T-helper 22 cell (primary cell): Measurements from ENCODE around the gene IGF1R.
"Not testable (repeated sequence)": the region's sequence is repeated elsewhere in the genome, so short reads cannot be mapped to it uniquely, and the experiment has no call there.

Experiments used
- DNase-seq: peaks from one replicate; pipeline ENCODE4 v3.0.0-alpha.2; 2020; ENCODE audit warnings: low read depth

The IGF1R gene

DNA sequence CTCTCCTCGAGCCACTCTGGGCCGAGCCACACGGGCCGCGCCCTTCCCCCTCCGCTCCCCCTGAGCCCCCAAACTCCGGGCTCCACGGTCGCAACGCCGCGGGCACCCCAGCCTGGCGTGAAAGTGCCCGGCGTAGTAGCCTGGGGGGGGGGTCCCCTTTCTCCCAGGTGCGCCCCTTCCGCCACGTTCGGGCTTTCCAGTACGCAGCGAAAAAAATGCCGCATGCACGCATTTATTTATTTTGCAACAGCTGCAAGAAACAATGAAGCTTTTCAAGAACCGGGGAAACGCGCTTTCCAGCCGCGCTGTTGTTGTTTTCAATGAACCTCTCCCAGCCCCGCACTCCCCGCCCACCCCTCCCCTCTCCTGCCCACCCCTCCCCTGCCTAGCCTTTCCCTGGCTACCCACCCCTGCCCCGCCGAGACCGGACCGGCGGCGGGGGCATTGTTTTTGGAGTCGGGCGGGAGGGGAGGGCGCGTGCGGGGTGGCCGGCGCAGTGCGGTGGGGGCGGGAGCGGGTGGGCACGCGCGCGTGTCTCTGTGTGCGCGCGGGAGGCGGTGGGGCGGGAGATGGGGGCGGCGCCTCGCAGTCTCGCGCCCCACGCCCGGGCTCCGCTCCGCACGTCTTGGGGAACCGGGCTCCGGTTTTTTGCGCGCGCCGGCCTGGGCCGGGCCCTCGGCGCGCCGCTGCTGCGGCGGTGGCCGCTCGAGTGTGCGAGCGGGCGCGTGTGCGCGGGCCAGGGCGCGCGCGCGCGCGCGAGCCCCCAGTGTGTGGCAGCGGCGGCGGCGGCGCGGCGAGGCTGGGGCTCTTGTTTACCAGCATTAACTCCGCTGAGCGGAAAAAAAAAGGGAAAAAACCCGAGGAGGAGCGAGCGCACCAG, at the start of gene IGF1R:
Gene IGF1R (plus strand): TSS at position 766 of the 880 bp plus-strand sequence. CDS start 1,043 bp downstream, outside the sequence.
- peak; percentile 50 for DNase-seq

DNA sequence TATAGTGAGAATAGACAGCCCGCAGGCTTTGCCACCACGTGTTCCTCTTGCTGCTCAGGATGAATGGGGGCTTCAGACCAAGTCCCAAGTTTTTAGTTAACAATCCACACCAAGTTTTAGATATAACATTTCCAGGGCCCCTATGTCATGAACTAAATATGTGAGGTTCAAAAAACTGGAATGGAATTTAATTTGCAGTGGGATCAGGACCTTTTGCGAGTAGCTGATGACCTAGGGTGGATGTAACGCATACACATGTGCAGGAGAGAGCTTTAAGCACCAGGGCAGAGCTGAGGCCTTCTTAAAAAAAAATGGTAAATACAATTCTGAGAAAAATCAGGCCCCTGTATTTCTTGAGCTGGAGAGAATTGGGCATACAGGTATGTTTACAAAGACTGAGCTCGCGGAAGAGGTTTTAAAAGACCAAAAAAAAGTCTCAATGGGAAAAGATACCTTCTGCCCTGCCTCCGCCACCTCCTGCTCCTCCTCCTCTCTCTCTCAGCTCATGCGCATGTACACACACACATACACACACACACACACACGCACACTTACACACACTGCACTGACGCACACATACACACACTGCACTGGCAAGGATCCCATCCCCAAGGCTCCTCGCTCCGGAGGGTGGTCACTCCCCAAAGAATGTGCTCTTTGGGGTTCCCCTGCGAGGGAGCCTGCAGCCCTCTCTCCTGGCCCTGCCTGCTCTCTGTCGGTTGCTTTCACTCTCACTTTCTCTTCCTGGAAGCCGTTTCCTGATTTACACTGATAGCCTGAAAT, 48.2 kb upstream of the IGF1R start:
- DNase-seq = no peak

DNA sequence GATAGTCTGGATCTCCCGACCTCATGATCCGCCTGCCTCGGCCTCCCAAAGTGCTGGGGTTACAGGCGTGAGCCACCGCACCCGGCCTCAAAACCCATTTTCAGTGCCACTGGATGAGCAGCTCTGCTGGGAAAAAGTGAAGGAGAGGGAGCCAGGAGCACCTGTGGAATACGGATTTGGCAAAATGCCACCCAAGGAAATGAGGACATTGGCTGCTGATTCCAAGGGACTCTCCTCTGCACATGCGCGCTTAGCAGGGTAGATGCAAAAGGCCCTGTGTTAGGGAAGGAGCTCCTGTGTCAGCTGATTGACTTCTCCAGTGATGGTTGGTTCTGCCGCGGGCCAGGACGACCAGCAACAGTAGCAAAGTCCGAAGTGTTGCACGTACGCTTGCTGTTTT, 43.4 kb upstream of the IGF1R start:
- DNase-seq = no peak

DNA sequence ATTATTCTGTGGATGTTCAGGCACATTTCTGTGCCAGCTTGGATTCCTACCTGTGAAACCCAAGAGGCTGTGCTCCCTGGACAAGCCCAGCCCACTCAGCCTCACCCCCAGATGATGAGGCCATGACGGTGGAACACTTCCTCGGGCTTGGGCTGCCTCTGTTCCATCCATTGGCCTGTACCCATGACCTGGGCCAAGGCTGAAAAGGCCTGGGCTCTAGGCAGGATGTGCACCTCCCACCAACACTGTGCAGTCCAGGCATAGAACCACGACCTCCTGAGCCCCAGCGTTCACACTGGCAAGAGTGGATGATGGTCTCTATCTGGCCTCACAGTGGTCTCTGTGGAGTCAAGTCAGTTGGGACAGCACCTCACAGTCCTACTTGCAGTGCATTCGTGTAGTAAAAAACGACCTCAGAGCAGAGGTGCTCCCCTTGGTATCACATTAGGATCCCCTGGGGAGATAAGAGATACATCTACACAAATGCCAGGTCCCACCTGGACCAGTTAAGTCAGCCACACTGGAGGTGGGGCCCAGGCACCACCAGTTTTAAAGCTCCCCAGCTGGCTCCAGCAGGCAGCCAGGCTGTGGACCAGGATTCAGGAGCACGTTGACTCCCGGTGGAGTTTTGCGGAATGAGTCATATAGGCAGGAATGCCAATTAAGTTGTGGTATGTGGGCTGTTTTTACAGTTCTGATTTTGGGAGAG, 39.0 kb upstream of the IGF1R start:
- no peak for DNase-seq

DNA sequence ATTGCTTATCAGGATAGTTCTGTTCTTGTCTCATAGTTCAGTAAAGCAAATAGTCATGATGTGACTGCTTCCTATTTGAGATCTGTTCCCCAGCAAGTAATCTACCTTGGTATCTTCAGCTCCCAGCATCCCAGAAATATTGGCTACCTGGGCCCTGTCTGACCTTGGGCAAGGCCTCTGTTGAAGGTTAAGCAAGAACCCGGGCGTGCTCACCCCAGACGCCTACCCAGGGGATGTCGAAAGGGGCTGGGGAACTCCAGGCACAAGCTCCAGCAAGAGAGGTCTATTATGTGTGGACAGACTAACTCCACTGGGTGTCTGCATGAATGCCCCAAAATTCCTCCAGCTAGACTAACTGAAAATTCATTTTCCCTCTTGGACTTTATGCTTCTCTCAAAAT, 37.3 kb upstream of the IGF1R start:
- DNase-seq = no peak

DNA sequence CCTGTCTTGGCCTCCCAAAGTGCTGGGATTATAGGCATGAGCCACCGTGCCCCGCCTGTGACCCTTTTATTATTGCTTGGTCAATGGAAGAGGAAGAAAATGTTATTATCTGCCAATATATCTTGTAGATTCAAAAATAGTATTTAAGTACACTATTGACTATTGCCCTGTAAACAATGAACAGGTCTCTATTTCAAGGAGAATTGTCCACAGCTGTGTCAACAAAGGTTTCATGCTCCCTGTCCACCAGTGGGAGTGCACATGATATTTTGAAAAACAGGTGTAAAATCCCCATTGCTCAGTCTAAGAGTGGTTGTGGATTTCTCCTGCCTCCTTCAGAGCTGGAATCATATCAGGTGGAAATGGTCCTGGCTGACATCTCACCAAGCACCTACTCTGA, 36.5 kb upstream of the IGF1R start:
- DNase-seq = no peak

DNA sequence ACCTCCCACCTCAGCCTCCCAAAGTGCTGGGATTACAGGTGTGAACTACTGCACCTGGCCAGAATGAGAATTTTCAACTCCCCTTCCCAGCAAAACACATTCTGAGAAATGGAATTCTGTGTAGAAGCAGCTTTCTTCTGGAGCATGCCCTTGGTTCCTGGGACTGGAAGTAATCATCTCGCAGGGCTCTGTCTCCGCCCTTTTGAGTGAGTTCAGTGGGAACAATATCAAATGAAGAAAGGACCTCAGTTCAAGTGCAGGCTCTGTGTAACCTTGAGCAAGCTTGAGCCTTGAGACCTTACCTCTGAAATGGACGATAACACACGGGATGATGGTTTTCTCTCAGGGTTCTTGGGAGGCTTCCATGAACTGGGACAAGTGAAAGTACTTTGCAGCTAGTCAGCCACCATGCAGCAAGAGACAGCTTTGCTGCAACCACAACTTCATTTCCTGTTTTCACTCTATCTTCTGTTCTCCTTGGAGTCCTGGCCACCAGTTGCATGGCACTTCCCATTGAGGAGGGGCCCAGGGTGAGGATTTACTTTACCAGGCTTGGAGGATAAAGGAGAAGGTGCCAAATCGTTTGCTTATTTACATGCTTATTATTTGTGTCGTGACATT, 35.7 kb upstream of the IGF1R start:
- no peak for DNase-seq

DNA sequence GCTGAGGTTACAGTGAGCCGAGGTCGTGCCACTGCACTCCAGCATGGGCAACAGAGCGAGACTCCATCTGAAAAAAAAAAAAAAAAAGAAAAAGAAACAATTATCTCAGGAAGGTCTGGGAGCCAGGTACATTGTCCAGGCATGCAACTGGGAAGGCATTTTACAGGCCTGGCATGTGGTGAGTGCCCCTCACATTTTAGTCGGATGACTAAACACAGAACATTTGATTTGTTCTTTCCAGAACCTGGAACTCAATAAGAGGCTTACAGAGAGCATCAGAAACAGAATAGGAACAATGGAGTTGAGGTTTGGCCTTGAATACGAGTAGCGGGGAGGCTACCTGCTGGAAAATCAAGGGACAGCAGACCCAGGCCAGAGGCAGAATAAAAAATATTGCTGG, 33.7 kb upstream of the IGF1R start:
- no peak for DNase-seq

DNA sequence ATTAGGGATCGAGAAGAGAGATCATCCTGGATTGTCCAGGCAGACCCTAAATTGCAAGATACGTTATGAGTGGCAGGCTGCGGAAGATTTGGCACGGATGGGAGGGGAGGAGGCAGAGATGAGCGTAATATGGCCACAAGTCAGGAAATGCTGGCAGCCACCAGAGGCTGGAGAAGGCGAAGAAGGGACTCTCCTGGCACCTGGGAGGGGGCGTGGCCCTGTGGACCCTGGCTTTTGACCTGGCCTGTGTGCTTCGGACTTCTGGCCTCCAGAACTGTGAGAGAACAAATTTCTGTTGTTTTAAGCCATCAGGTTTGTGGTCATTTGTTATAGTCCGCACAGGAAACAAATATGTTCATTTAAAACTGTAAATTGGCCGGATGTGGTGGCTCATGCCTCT, 31.9 kb upstream of the IGF1R start:
- no peak for DNase-seq

DNA sequence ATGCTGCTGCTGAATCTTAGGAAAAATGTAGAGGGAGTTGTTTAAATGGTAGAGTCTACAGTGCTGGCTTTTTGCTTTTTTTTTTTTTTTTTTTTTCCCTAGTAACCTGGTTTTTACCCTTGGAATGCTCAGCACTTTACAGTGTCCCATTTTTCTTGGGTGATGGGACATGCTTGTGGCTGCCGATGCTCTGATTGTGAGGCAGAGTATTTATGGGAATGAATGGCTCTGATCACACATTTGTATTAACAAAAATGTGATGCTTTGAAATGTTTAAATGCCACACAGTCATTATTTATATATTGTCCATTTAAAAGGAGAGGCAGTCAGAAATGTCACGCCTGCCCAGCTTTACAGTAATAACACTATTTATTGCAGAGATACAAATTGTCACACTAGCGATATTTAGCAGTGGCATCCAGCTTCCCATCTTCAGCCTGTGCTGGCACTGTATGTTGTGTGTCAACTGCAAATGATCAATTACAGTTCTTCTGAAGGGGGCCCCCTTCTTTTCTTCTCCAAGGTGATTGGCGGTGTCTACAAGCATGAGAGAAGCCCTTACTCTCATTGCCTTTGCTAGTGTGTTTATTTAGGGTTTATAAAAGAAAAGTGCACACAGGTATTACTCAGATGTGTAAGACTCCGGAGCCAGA, 30.9 kb upstream of the IGF1R start:
- DNase-seq = no peak

DNA sequence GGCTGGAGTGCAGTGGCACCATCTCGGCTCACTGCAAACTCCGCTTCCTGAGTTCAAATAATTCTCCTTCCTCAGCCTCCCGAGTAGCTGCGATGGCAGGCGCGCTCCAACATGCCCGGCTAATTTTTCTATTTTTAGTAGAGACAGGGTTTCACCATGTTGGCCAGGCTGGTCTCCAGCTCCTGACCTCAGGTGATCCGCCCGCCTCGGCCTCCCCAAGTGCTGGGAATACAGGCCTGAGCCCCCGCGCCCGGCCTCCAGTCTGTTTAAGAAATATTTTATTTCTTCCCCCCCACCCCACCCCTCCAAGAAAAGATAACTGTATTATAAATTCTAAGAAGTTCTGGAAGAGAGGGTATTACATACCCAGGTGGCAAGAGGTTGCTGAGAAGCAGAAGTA, 29.8 kb upstream of the IGF1R start:
- not testable (repeated sequence) for DNase-seq

DNA sequence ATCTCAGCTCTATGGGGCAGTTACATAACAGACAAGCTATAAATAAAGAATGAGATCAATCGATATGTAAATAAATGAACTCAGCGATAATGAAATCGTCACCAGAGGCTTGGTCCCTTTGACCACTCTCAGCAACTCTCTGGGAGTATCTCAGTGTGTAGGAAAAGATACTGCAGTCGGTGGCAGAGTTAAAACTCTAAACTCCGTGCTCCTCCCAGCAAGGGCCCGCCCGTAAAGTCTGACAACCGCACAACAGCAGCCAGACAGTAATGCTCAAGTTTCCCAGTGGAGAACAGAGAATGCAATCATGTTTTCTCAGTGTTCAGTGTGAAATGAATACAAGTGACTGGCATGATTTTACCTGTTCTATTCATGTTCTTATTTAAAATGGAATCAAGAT, 28.3 kb upstream of the IGF1R start:
- DNase-seq = no peak

DNA sequence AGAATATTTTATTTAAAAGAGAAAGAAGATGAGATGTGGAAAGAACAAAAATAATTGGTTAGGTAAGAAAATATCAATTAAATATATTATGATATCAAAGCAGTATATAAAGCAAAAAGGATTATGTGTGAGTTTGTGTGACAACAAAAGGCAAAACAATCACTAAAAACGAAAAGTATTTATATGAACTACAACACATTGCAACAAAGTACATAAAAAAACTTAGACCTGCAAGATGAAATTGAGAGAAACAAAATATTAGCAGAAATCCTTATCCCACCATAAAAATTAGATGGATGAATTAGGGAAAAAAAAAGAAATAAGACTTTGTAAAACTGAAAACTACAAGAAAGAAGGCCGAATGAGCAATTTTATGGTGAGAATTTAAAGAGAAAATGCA, 27.3 kb upstream of the IGF1R start:
- no peak for DNase-seq

DNA sequence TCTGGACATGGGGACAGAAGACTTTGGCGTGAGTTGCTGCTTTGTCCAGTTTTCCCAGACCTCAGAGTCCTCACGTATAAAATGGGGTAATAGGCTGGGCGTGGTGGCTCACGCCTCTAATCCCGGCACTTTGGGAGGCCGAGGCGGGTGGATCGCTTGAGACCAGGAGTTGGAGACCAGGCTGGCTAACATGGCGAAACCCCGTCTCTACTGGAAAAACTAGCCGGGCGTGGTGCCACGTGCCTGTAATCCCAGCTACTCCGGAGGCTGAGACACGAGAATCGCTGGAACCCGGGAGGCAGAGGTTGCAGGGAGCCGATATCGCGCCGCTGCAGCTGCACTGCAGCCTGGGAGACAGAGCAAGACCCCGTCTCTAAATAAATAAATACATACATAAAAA, 22.7 kb upstream of the IGF1R start:
- DNase-seq = no peak

DNA sequence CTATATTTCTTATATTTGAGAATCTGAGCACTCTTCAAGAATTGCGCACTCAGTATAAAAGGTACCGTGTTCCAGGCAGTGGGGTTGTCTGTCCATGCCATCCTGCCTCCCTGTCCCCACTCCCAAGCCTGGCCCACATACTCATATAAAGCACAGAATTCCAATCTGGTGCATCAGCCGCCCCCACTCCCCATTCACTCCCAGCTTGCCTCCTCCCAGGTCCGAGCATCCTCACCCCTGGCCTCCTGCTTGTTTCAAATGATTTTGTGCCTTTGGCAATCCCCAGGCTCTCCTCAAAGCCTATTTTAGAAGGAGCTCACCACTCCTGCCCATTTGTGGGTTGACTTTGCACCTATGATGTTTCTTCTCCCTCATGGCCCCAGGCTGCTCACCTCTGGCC, 22.2 kb upstream of the IGF1R start:
- no peak for DNase-seq

DNA sequence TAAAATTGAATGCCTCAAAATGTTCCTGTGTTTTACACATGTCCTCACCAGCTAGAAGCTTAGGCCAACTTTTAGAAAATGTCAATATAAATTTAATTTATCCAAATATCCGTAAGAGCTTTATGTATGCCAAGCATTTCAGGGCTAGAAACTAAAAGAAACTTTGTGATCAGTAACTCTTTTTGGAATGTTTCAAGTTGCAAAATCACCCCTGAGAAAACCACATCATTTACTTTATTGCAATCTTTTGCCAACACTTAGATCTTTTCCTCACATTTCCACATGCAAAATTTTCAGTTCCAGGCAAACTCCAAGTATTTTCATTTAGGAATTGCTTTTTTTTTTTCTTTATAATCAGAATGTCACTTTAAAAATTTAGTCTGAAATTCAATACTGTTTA, 20.1 kb upstream of the IGF1R start:
- no peak for DNase-seq

DNA sequence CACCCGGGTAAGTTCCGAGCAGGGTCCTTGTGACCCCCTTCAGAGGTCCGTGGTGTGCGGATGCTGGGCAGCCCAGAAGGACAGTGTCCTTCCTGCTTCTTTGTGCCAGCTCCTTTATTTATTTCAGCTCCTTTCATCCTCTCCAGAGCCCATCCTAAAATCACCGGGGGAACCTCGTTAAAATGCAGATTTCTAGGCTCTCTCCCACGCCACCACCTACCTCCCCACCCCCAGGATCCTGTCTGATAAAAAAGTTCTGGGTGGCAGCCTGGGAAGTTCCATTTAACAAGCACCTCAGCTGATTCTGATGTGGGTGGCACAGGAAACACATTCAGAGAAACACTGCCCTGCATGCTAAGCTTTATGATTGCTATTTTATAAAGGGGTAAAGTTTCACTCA, 12.5 kb upstream of the IGF1R start:
- no peak for DNase-seq

DNA sequence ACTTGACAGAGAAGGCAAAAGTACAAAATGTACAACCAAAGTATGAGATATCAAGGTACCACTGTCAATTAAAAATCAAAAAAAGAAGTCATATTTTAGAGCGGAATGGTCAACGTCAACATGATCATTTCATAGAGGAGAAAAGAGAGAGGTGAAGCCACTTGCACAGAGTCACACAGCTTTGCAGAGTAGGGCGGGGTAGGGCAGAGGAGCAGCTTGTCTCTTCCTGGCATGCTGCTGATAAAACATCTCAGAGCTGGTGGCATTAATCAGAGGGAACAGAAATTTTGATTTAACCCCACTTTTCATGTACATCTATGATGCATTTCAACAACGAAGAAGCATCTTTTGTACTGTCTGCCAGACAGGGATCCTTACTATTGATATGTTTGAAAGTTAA, 5.2 kb upstream of the IGF1R start:
- DNase-seq = no peak

DNA sequence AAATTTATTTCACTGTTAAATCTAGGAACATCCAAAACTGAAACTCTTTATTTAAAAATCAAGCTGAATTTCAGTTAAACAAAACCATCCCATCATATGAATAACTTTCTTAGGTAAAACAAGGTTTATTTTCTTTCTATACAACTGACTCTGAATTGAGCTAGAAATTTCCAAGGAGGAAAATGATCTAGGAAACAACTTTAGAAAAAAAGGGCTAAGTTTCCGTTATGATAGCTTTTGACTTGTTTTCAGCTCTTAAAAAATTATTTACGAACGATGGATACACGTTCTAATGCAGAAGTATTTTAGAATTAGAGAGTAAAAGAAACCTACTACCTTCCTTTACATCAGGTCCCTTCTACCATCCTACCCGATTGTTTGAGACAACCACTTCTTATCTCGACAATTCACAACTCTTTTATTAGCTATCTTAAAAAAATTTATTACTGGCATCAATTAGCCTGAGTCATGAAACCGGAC, 1.8 kb upstream of the IGF1R start:
- DNase-seq = no peak

DNA sequence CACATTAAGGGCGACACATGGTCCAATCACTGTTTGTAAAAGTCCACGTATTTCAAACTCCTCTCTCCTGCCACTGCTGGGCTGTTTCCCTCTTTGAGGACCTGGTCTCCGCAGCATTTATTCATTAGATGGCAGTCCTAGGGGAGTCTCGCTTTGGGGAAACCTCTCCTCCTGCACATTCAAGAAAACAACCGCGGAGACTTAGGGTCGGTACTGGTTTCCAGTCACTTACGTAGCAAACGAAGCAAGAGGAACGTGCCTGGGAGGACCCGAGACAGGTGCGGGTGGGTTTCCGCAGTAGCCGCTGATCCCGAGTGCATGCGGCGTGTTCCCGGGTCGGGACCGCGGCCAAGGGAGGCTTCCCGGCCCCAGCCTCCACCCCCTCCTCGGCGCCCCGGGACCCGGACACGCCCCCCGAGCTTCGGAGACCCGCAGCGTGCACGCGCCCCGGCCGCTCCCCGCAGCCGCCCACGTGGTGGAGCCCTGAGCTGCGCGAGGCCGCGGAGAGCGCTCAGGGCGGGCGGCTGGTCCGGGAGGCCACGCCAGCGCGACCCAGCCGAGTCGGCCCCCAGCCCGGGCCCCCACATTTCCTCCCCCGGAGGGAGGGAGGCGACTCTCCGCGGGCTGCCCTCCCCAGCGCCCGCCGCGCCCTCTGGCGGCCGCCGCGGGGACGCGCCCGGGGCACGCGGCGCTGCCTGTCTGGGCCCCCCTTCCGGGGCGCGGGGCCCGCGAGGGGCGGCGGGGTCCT, 1.1 kb upstream of the IGF1R start:
- peak; percentile 27 for DNase-seq
